HL-60/S4 treated with phorbol 12-myristate 13-acetate at 8.2 ng/mL for 4 days and 3 days (cell line): ENCODE results near the gene EIPR1.
"Not testable (repeated sequence)": the region's sequence is repeated elsewhere in the genome, so short reads cannot be mapped to it uniquely, and the experiment has no call there.

Experiments
- in situ Hi-C: fragments of 300-500 bp; cut with MboI; formaldehyde crosslinking; loops from 2 replicates; pipeline ENCODE4 v1.15.0; 2022; ENCODE audit warnings: low sequenced_read_pairs

EIPR1 gene

DNA sequence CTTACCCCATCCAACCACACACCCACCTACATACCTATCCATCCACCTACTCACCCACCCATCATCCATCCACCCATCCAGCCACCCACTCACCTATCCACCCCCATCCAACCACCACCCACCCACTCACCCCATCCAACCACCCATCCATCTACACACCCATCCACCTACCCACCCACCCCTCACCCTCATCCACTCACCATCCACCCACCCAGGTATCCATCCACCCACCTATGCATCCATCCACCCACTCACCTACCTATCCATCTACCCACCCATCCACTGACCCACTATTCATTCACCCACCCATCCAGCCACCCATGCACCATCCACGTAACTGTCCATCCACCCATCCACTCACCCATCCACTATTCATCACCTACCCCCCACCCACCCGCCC lies 194.8 kb downstream of the EIPR1 start:
- in situ Hi-C loops = no loop called here

DNA sequence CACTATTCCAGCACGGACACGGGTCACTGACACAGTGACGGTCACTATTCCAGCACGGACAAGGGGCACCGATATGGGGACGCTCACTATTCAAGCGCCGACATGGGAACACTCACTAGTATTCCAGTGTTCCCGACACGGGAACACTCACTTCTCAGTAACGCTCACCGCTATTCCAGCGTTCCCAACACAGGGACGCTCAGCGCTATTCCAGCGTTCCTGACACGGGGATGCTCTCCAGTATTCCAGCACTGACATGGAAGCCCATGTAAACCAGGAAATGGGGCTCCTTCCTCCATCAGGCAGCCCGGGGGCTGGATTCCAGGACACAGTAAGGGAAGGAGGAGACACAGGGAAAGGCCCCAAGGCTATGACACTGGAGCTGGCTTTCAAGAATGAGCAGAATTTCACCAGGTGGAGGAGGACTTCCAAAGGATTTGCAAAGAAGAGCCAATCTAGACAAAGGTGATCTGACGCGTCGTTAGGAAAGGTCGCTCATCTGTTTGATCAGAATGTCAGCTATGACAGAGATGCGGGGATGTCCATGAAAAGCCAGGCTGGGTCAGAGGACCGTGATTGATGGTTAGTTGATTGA lies 196.1 kb downstream of the EIPR1 start:
- in situ Hi-C loops = no loop called here

DNA sequence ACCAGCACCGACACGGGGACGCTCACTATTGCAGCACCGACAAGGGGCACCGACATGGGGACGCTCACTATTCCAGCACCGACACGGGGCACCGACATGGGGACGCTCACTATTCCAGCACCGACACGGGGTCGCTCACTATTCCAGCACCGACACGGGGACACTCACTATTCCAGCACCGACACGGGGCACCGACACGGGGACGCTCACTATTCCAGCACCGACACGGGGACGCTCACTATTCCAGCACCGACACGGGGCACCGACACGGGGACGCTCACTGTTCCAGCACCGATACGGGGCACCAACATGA lies 196.8 kb downstream of the EIPR1 start:
- in situ Hi-C loops = not testable (repeated sequence)

DNA sequence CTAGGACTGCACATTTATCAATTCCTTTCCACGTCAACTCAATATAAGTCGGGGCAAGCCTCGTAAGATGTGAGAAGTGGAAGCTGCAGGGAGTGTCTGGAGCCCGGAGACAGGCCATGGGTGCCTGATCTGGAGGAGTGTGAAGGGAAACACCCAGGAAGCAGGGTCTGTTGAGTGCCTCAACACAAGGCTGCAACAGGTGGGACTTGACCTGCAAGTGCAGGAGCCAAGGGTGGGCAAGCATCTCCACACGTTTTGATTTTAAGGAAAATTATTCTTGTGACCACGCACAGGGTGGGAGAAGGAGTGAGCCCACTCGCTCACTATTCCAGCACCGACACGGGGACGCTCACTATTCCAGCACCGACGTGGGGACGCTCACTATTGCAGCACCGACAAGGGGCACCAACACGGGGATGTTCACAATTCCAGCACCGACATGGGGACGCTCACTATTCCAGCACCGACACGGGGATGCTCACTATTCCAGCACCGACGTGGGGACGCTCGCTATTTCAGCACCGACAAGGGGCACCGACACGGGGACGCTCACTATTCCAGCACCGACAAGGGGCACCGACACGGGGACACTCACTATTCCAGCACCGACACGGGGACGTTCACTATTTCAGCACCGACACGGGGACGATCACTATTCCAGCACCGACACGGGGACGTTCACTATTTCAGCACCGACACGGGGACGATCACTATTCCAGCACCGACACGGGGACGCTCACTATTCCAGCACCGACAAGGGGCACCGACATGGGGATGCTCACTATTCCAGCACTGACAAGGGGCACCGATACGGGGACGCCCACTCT lies 197.3 kb downstream of the EIPR1 start:
- in situ Hi-C loops = no loop called here

DNA sequence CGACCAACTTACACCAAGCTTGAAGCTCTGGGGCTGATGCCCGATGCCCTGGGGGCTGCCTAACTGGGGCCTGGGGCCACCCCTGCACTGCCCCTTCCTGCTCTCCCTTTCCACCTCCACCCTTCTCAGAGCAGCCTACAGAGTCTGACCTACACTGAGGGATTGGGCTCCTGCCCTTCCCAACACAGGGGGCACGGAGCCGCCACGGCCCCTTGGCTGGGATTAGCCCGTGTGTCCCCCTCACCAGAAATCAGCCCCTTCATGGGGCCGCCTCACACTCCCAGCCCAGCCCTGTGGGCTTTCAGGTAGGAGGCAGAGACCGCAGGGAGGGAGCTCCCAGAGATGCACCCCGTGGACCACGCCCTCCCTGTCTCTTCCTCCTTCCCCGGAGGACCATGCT lies 198.0 kb downstream of the EIPR1 start:
- in situ Hi-C loops = loop anchor here (10.0 kb wide), 1 partner anchor 125 kb away; no protein-coding TSS in a partner anchor

DNA sequence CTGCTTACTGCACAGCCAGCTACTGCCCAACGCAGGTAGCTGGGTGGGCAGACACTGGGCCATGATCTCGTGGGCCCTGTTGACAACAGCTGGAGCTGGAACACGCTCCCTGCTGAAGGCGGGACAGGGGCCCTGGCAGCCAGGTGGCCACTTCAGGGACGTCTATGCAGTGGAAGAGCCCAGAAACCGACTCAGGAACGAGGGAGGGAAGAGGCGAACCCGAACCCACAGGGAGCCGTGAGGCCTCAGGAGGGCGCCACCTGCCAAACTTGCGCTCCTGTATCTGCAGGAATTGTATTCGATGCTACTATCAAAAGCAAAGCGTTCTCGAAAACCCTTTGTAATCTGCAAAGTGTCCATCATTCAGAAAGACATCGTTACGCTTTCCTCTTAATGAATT lies 198.4 kb downstream of the EIPR1 start:
- in situ Hi-C loops = loop anchor here (10.0 kb wide), 1 partner anchor 126 kb away; no protein-coding TSS in a partner anchor

DNA sequence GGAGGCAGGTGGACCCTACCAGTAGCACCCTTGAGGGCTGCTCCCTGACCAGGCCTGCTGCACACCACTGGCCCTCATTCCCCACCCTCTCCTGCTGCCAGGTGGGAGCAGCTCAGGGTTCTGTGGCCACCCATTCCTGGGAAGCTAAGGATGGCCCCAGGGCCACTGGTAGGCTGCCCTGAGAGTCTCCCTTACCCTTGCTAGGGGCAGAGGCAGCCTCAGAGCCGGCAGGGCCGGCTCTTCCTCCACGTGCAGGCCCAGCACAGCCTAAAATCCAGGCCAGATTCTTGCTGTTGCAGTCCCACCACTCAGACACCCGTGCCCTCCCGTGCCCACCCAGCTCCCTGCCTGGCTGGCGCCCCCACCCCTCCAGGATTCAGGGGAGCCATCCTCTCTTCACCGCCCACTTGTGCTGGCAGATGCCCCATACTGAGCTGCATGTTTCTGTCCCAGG lies 199.0 kb downstream of the EIPR1 start:
- in situ Hi-C loops = loop anchor here (10.0 kb wide), 1 partner anchor 126 kb away; no protein-coding TSS in a partner anchor

DNA sequence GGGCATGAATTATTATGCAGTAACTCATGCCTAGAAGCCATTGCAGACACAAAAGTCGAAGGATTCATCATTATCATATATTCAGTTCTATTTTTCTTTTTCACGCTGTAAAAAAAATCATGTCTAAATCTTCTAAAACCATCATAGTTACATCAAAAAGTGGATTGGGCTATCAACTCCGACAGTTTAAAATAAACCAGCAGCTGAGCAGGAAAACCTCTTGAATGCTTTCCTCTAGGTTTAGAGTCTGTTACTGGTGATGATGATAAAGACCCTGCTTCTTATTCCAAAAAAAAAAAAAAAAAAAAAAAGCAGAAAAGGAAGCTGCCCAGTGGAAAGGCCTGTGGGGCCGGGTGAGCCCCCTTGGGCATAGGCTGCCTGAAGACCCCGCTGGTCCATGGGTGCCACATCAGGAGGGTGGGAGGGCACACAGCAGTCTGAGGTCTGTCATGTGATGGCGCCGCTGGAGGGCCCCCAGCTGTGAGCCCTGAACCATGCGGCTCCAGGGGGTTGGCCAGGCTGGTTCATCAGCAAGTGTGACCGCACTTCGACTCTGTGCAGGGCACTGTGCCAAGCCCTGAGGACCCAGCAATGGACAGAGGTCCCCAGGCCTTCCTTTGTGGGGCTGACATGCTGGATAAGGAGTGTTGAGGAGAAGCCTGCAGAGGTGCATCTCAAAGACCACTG lies 199.6 kb downstream of the EIPR1 start:
- in situ Hi-C loops = loop anchor here (10.0 kb wide), 1 partner anchor 127 kb away; no protein-coding TSS in a partner anchor

DNA sequence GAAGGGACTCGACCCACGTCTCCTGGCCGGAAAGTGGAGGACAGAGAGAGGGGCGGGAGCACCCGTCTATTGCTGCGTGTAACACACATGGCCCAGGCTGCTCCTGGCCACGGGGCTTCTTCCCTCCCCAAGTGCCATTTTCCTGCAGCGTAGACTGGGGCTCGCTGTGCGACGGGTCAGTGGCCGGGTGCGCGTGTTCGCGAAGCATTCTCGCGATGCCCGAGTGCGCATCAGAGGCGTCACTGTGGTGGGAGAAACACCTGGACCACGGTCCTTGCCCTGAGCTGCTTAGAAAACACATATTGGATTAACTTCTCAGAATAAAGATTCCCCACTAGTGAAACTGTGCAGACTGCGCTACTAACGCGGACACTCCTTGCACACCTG lies 200.8 kb downstream of the EIPR1 start:
- in situ Hi-C loops = loop anchor here (10.0 kb wide), 1 partner anchor 128 kb away; no protein-coding TSS in a partner anchor

DNA sequence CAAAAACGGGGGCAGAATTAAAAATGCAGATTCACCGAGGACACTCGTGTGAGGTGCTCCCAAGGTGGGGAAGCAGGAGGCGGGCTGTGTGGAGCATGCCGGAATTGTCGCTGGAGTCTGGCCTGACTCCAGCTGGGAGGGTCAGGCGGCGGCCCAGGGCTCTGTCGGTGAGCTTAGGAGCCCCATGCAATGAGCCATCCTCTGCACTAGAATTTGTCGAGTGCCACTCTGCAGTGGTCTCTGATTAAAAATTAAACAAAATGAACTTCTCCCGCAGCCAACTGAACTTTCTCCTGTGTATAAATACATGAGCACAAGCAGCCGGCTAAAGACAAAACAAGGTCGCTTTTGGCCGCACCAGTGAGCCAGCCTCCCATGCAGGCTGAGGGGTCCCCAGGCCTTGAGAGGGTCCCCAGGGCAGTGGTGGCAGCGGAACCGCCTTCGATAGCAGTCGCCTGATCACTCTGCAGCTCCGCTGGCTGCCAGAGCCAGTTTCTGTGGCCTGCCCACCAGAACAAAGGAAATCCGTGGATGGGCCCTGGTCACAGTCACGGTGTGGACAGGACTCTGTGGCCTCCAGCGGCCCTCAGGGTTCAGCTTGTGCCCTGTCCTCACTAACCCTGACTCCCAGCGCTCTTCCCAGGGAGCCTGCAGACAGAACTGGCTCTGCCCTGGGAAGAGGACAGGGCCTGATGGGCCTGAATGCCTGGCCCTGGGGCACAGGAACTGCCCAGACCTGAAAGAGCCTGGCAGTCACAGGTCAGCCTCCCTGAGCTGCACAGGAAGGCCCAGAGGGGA lies 201.3 kb downstream of the EIPR1 start:
- in situ Hi-C loops = loop anchor here (10.0 kb wide), 1 partner anchor 129 kb away; no protein-coding TSS in a partner anchor

DNA sequence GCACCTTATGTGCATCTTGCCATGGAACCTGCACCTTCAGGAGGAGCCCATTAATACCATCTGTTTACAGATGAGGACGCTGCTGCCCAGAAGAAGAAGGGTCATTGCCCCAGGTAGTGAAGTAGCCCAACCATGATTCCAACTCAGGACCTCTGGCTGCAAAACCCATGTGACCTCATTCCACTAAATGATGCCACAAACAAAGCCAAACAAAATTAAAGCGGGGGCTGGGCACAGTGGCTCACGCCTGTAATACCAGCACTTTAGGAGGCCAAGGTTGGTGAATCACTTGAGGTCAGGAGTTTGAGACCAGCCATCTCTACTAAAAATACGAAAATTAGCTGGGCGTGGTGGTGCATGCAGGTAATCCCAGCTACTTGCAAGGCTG lies 202.1 kb downstream of the EIPR1 start:
- in situ Hi-C loops = loop anchor here (10.0 kb wide), 1 partner anchor 129 kb away; no protein-coding TSS in a partner anchor

DNA sequence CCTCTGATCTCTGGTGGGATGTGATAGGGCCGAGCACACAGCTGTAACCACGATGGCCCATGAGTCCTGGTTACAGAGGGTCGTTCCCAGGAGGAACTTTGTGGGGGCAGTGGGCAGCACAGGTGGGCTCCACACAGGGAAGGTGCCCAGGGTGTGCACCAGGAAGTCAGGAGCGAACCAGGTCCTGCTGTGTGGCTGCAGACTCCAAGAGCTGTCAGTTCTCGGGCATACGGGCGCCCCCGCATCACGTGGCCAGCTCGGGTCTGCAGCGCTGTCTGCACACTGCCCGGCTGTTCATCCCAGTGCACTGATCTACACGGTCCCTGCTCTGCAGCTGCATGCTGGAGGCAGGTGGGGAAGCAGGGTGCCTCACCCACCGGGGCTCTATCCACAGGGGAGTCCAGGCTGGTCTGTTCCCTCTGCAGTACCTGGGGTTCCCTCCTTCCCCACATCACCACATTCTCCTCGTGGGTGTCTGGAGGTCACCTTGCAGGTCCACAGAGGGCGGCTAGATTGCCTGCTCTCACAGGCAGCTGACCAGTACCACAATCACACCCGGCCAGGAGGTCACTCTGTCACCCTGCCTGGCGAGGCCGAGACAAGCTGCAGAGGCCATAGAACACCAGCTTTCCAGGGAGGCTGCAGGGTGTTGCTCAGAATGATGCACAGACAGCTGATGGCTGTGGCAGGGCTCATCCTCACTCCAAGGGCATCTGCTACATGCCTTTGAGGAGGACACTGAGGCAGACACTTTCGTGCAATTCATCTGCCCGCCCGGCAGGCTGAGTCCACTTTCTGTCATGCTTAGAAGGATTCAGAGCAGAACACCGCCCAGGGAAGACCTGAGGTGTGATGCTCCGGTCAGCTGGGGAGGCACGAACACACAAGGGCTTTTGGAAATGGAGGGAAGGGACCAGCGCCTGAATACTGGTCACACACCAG lies 202.7 kb downstream of the EIPR1 start:
- in situ Hi-C loops = loop anchor here (10.0 kb wide), 1 partner anchor 130 kb away; no protein-coding TSS in a partner anchor

DNA sequence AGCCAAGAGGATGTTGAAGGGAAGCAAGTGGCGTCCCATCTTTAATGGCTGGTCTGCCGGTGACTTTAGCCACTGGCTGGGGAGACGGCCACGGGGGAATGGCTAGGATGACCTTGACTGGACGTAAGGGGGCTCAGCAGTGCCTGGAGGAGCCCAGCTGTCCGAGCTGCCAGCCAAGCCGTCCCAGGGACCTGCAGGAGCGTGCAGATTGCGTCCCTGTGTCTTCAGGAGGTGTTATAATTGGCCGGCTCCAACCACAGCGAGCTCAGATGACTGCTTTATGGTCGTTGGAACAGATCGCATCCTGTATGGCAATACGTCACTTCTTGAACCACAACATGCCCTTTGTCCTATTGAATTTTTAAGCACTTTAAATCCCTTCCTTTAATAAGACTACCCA lies 204.6 kb downstream of the EIPR1 start:
- in situ Hi-C loops = loop anchor here (10.0 kb wide), 1 partner anchor 132 kb away; no protein-coding TSS in a partner anchor

DNA sequence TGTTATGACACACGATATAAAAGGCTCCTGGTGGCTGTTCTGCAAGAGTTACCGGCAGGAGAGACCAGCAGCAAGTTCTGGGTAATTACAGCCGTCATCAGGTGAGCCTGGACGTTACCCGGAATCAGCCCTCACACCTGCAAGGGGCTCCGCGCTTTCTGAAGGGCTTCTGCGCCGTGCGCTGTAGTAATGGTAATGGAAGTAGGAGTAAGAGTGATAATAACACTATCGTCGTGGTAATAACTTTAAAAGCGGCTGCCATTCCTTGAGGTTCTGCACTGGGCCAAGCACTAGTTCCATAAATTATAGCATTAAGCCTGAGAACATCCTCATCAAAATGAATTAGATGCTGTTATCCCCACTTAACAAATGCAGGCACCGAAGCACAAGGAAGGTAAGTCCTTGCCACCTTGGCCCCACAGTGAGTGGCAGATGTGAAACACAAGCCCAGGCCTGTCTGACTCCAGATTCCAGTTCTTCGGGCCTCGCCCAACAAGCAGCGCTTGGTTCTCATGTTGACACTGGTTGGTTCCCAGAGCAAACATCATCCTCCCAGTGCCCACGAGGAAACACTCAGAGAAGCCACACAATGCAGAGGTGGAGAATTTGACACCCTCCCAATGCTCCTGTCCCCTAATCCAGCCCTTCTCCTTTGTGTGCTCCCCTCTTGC lies 205.2 kb downstream of the EIPR1 start:
- in situ Hi-C loops = loop anchor here (10.0 kb wide), 1 partner anchor 132 kb away; no protein-coding TSS in a partner anchor

DNA sequence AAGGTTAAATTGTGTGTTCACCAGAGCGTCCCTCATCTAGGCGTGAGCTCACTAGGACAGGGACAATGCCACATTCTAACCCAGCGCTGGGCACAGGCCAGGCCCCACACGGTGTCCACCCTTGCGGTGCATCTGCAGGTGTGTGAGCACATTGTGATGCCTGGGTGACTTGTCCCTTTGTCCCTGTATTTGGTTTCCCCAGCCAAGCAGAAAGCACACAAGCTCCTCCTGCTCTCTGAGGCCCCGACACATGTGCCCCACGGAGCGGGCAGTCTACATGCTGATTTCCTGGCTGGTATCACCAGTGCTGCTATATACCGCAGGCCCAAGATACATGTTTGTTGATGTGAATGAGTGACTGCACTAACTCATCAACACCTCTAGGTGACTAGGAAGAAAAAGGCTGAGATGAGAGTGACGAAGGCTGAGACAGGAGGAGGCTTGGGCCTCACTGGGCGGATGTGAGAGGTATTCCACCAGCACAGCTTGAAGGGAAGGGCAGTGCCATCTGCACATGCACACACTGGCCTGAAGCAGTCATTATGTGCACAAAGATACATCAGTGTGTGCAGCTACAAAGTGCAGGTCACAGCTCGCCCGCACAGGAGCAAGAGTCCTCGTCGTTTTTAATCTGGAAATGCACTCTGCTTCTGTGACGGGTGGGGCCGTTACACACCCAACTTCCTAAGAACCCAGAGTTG lies 205.9 kb downstream of the EIPR1 start:
- in situ Hi-C loops = loop anchor here (10.0 kb wide), 1 partner anchor 133 kb away; no protein-coding TSS in a partner anchor

DNA sequence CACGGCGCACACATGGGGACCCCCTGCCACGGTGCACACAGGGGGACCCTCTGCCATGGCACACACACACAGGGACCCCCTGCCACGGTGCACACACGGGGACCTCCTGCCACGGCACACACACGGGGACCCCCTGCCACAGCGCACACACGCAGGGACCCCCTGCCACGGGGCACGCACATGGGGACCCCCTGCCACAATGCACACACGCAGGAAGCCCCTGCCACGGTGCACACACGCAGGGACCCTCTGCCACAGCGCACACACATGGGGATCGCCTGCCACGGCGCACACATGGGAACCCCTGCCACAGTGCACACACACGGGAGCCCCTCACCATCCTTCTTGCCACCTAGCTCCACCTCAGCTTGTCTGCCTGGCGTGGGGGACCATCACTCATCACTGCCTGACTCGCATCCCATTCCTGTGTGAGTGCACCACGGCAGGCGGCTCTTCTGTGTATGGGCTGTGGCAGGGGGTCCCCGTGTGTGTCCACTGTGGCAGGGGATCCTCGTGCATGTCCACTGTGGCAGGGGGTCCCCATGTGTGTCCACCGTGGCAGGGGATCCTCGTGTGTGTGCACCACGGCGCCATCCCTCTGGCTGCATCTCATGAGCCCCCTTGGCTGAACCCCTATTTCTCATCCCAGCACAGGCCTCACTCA lies 206.7 kb downstream of the EIPR1 start:
- in situ Hi-C loops = loop anchor here (10.0 kb wide), 1 partner anchor 134 kb away; no protein-coding TSS in a partner anchor

DNA sequence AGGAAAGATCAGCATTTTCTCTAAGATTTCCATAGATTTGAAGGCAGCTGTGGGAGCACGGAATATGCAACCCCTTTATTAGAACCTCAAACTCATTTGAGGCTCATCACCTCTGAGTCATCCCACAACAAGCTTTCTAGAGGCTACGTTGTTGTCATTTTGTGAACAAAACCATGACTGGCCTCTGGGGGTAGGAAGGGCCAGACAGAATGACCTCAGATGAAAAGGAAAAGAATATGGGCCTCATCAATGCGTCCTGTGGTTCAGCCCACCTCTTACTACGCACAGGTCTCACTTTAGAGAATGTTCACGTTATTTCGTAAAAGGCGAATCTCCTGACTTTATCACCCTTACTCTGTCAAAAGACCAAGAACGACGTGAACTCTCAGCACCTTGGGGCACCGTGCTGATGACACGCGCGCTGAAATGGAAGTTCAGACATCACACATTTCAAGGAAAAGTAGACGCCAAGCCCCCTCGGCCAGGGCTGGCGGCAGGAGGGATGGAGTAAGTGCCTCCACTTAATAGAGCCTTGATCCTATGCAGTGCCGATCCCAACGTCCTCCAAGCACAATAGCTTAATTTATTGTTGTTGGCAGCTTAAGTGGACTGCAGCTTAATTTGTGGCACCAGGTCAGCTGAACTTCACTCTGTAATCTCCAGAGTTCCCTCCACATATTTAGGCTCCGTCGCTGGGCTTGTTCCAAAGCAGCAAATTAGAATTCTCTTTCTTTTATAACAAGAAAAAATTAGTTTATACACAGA lies 208.3 kb downstream of the EIPR1 start:
- in situ Hi-C loops = no loop called here
